K562 (cell line): ENCODE results near the gene ZAP70. TPM values are rescaled to one million over a fixed set of nuclear protein-coding genes. Genes with fewer than 3 reads are reported as not detected.

Experiments used
- AFF1 ChIP-seq, 2 experiments: fragments of 450-650 bp; IDR thresholded peaks; 2 replicates each; pipeline ENCODE4 v1.6.1; 2018; ENCODE audit warnings: mild to moderate bottlenecking in 2 of 2, low read depth in 1 of 2; ENCODE audit not compliant: partially characterized antibody in 2 of 2
- C11orf30 ChIP-seq: fragments of 450-650 bp; IDR thresholded peaks from 2 replicates; pipeline ENCODE4 v1.6.1; 2016; ENCODE audit warnings: low read depth, mild to moderate bottlenecking
- CBFA2T3 ChIP-seq: fragments of 450-650 bp; IDR thresholded peaks from 2 replicates; pipeline ENCODE4 v1.6.1; 2017
- CTBP1 ChIP-seq: fragments of 450-650 bp; IDR thresholded peaks from 2 replicates; pipeline ENCODE4 v1.6.1; 2016; ENCODE audit warnings: borderline replicate concordance
- ELF4 ChIP-seq: fragments of 450-650 bp; formaldehyde crosslinking; IDR thresholded peaks from 2 replicates; pipeline ENCODE4 v1.4.0; 2022; ENCODE audit warnings: missing genetic modification characterization
- EWSR1 ChIP-seq: fragments of 450-650 bp; IDR thresholded peaks from 2 replicates; pipeline ENCODE4 v1.6.1; 2018; ENCODE audit warnings: borderline replicate concordance, mild to moderate bottlenecking, low read depth, moderate library complexity; ENCODE audit not compliant: partially characterized antibody
- FOXM1 ChIP-seq, 2 experiments: fragments of 450-650 bp in 1 of 2; sonication (generic) in 1 of 2; formaldehyde crosslinking in 1 of 2; IDR thresholded peaks; 2 replicates each; pipeline versions ENCODE4 v1.6.1 to v1.9.0; 2017 to 2022; ENCODE audit warnings: low read depth in 2 of 2, mild to moderate bottlenecking in 2 of 2, missing genetic modification reagents in 1 of 2, moderate library complexity in 1 of 2
- MCM7 ChIP-seq, 2 experiments: fragments of 450-650 bp; IDR thresholded peaks; 2 replicates each; pipeline ENCODE4 v1.6.1; 2016 to 2018
- NCOA6 ChIP-seq: fragments of 450-650 bp; IDR thresholded peaks from 2 replicates; pipeline ENCODE4 v1.6.1; 2017; ENCODE audit warnings: mild to moderate bottlenecking
- NELFE ChIP-seq: IDR thresholded peaks from 2 replicates; pipeline ENCODE4 v1.6.1; 2011; ENCODE audit warnings: mild to moderate bottlenecking; ENCODE audit not compliant: insufficient read depth, insufficient read length
- NRF1 ChIP-seq, 2 experiments: fragments of 450-650 bp; IDR thresholded peaks in 1 of 2; conservative IDR thresholded peaks in 1 of 2; 2 replicates each; pipeline ENCODE4 v1.6.1; 2014; ENCODE audit warnings: mild to moderate bottlenecking in 2 of 2
- RBM14 ChIP-seq: fragments of 200-400 bp; formaldehyde crosslinking; IDR thresholded peaks from 2 replicates; pipeline ENCODE4 v1.6.1; 2018; ENCODE audit warnings: low read depth, mild to moderate bottlenecking, low read length, moderate library complexity, borderline replicate concordance; ENCODE audit not compliant: insufficient read depth
- RHOXF2B ChIP-seq: fragments of 250-450 bp; sonication (Bioruptor Pico); conservative IDR thresholded peaks from 2 replicates; pipeline ENCODE4 v1.5.1; 2021
- STAT5B ChIP-seq: fragments of 250-450 bp; sonication (Bioruptor Pico); IDR thresholded peaks from 2 replicates; pipeline ENCODE4 v1.8.0; 2021; ENCODE audit warnings: mild to moderate bottlenecking, inconsistent platforms
- TBP ChIP-seq: optimal IDR thresholded peaks from 2 replicates; pipeline ENCODE3; 2011; ENCODE audit warnings: low read depth, low read length, improper control_type of control experiment
- TCF15 ChIP-seq: fragments of 250-450 bp; sonication (Bioruptor Pico); IDR thresholded peaks from 2 replicates; pipeline ENCODE4 v1.8.0; 2022; ENCODE audit warnings: moderate library complexity, mild to moderate bottlenecking, inconsistent platforms
- TCFL5 ChIP-seq: fragments of 250-450 bp; sonication (Bioruptor Pico); conservative IDR thresholded peaks from 2 replicates; pipeline ENCODE4 v1.6.1; 2021; ENCODE audit warnings: mild to moderate bottlenecking, moderate library complexity, matching md5 sums
- THRA ChIP-seq: fragments of 450-650 bp; IDR thresholded peaks from 2 replicates; pipeline ENCODE4 v1.6.1; 2017; ENCODE audit warnings: mild to moderate bottlenecking, moderate library complexity
- ZBTB9 ChIP-seq: fragments of 450-650 bp; formaldehyde crosslinking; IDR thresholded peaks from 2 replicates; pipeline ENCODE4 v1.4.0; 2020; ENCODE audit warnings: mild to moderate bottlenecking, moderate library complexity
- ZC3H8 ChIP-seq: fragments of 450-650 bp; IDR thresholded peaks from 2 replicates; pipeline ENCODE4 v1.6.1; 2017
- ZNF12 ChIP-seq: sonication (generic); formaldehyde crosslinking; IDR thresholded peaks from 2 replicates; pipeline ENCODE4 v1.4.0; 2020; ENCODE audit warnings: mild to moderate bottlenecking, missing genetic modification reagents
- ZNF311 ChIP-seq: fragments of 250-450 bp; sonication (Bioruptor Pico); IDR thresholded peaks from 2 replicates; pipeline ENCODE4 v1.4.0; 2020; ENCODE audit warnings: mild to moderate bottlenecking, moderate library complexity
- ZNF347 ChIP-seq: fragments of 450-650 bp; formaldehyde crosslinking; IDR thresholded peaks from 2 replicates; pipeline ENCODE4 v1.4.0; 2020; ENCODE audit warnings: low read depth, mild to moderate bottlenecking, moderate library complexity
- ZNF830 ChIP-seq: fragments of 250-450 bp; sonication (Bioruptor Pico); IDR thresholded peaks from 2 replicates; pipeline ENCODE4 v1.5.0; 2021; ENCODE audit warnings: mild to moderate bottlenecking
- polyA plus RNA-seq, 8 experiments: library from polyadenylated mRNA; depleted of rRNA in 4 of 8; stranded (reverse) in 5 of 8; unstranded in 3 of 8; fragments of >200 nt; fragmentation: Nextera tagmentation in 2 of 8; fragmentation: Illumina TruSeq in 1 of 8; extraction: Ambion mirVana in 2 of 8; extraction: Trizol in 1 of 8; gene quantifications; 2 replicates each; pipeline versions ENCODE4 v1.2.1 to v1.2.3, GENCODE V29; 2011 to 2014; ENCODE audit warnings: inconsistent platforms in 1 of 8, missing spikeins in 1 of 8
- total RNA-seq, 7 experiments: library from RNA; depleted of rRNA in 6 of 7; stranded (reverse); fragments of >200 nt in 6 of 7; fragmentation: Illumina TruSeq in 2 of 7; extraction: Trizol in 2 of 7; gene quantifications; 2 replicates each; pipeline versions ENCODE4 v1.2.1 to v1.2.3, GENCODE V29; 2011 to 2021; ENCODE audit warnings: low replicate concordance in 1 of 7

ZAP70 gene
- total and polyA plus RNA-seq, 9 of the 15 experiments (the other 6 are each of a cell fraction or from before 2014, with no cell fraction given) = 0.06 to 0.80 (median 0.21) TPM; not detected in 1

GRCh38 chr2:97740590-97741182 lies 27.3 kb downstream of the ZAP70 start (continued):
- peak; percentile 29; the same call in 1 of the 2 replicates for TF ChIP-seq CBFA2T3
- TF ChIP-seq NRF1 (conservative IDR thresholded peaks at IDR 0.05 in 1 of 2, IDR thresholded peaks at IDR 0.05 in 1 of 2) = no peak
- no peak for TF ChIP-seq RBM14
- no peak for TF ChIP-seq ZBTB9 (CRISPR knock-in tag)
- TF ChIP-seq ZNF347 (CRISPR knock-in tag) = no peak
- TF ChIP-seq STAT5B = no peak
- TF ChIP-seq NCOA6 = no peak
- TF ChIP-seq C11orf30 = no peak
- TF ChIP-seq ELF4 (CRISPR knock-in tag) = no peak
- TF ChIP-seq CTBP1 = 0 out of 2 replicates have a peak, but pooled peaks have one; percentile 25
- no peak for TF ChIP-seq FOXM1 (IDR thresholded peaks at IDR 0.05; ENCODE audit: low read depth)
- no peak for TF ChIP-seq FOXM1 (CRISPR knock-in tag; IDR thresholded peaks at IDR 0.05; ENCODE audit: low read depth)
- TF ChIP-seq TBP = no peak
- no peak for TF ChIP-seq NELFE
- TF ChIP-seq RHOXF2B (CRISPR knock-in tag) = no peak
- no peak for TF ChIP-seq ZNF830 (CRISPR knock-in tag)
- TF ChIP-seq ZNF12 = no peak
- no peak for TF ChIP-seq ZNF311
- no peak for TF ChIP-seq TCF15 (CRISPR knock-in tag)
- TF ChIP-seq TCFL5 (CRISPR knock-in tag) = no peak
- TF ChIP-seq THRA = peak; percentile 81
- TF ChIP-seq ZC3H8 = no peak
- no peak for TF ChIP-seq AFF1 (IDR thresholded peaks at IDR 0.05; ENCODE audit: low read depth in 1 of 2, partially characterized antibody in 2 of 2)
- no peak for TF ChIP-seq MCM7 (IDR thresholded peaks at IDR 0.05)
- TF ChIP-seq EWSR1 = no peak
